Left ventricle myocardium inferior (tissue), 1 donor: Measurements from ENCODE around the gene HTATSF1. TPM values are rescaled to one million over a fixed set of nuclear protein-coding genes. Genes with fewer than 3 reads are reported as not detected.

Experiments used
- DNase-seq: peaks from one replicate; pipeline ENCODE4 v3.0.0-alpha.2; 2020
- H3K27ac ChIP-seq: fragments of 200-600 bp; replicated peaks from 2 replicates; pipeline ENCODE4 v1.8.0; 2021
- H3K27me3 ChIP-seq: fragments of 200-600 bp; 2 replicates; pipeline ENCODE4 v1.8.0; 2021; ENCODE audit warnings: low read depth
- H3K36me3 ChIP-seq: fragments of 200-600 bp; 2 replicates; pipeline ENCODE4 v1.8.0; 2021
- H3K4me1 ChIP-seq: fragments of 200-600 bp; 2 replicates; pipeline ENCODE4 v1.8.0; 2021
- H3K4me3 ChIP-seq: fragments of 200-600 bp; 2 replicates; pipeline ENCODE4 v1.8.0; 2021; ENCODE audit warnings: mild to moderate bottlenecking, moderate library complexity
- H3K9me3 ChIP-seq: fragments of 200-600 bp; replicated peaks from 2 replicates; pipeline ENCODE4 v1.8.0; 2021
- CTCF ChIP-seq: fragments of 200-600 bp; IDR thresholded peaks from 2 replicates; pipeline ENCODE4 v1.8.0; 2021; ENCODE audit warnings: antibody characterized with exemption, mild to moderate bottlenecking, borderline replicate concordance
- intact Hi-C: fragments of 100-400 bp; cut with micrococcal nuclease; formaldehyde crosslinking; loops from one replicate; pipeline ENCODE4 v1.11.0; 2022
- total RNA-seq: library from RNA; stranded (reverse); fragmentation: NEBNext Ultra II Directional; extraction: Animal tissue kit (Norgen Biotek cat#: 25700); gene quantifications from one replicate; pipeline ENCODE4 v1.2.1, GENCODE V29; 2021
- donor health status: DM: no; HTN: yes; CAD: no; lungs with severe emphysema.

Gene HTATSF1
- total RNA-seq, 1 donor from 2014 or later: 63.6 TPM

- Histone ChIP-seq H3K27me3 (peaks cover 5% of the 10 kb centered on the region), H3K4me1 (peaks cover 27% of the 10 kb centered on the region), H3K36me3 (peaks cover 13% of the 10 kb centered on the region), H3K9me3 (no peaks in the 10 kb centered on the region), H3K27ac (peak overlapping the region; percentile 97), H3K4me3 (peak overlapping the region; percentile 77)
- no peak for DNase-seq
- no peak for TF ChIP-seq CTCF
- intact Hi-C loops: no loop called here
Measured at GRCh38 chrX:136496186-136496763, 1.1 kb upstream of the HTATSF1 start.

- Histone ChIP-seq H3K27me3 (peaks cover 4% of the 10 kb centered on the region), H3K27ac (peak overlapping the region; percentile 97), H3K4me3 (peak overlapping the region; percentile 77), H3K9me3 (no peaks in the 10 kb centered on the region), H3K4me1 (peaks cover 27% of the 10 kb centered on the region), H3K36me3 (peaks cover 20% of the 10 kb centered on the region)
- TF ChIP-seq CTCF: no peak
- peak; percentile 83 for DNase-seq
- intact Hi-C loops: no loop called here
Measured at GRCh38 chrX:136496764-136497555, 432 bp upstream of the HTATSF1 start.

GRCh38 chrX:136519069-136519468 lies 21.7 kb downstream of the HTATSF1 start:
- DNase-seq: no peak
- H3K9me3 ChIP-seq: no peaks in the 10 kb centered on the region
- H3K4me1 ChIP-seq: no peaks in the 10 kb centered on the region
- no peaks in the 10 kb centered on the region for H3K36me3 ChIP-seq
- no peak overlapping the region for H3K4me3 ChIP-seq
- no peak for TF ChIP-seq CTCF
- no peaks in the 10 kb centered on the region for H3K27me3 ChIP-seq
- intact Hi-C loops: no loop called here
- H3K27ac ChIP-seq: no peak overlapping the region

GRCh38 chrX:136523770-136524169 lies 26.4 kb downstream of the HTATSF1 start:
- H3K4me1 ChIP-seq: peaks cover 14% of the 10 kb centered on the region
- intact Hi-C loops: no loop called here
- H3K36me3 ChIP-seq: no peaks in the 10 kb centered on the region
- H3K4me3 ChIP-seq: no peak overlapping the region
- TF ChIP-seq CTCF: no peak
- H3K27ac ChIP-seq: no peak overlapping the region
- H3K27me3 ChIP-seq: no peaks in the 10 kb centered on the region
- no peak for DNase-seq
- no peaks in the 10 kb centered on the region for H3K9me3 ChIP-seq

- H3K4me3 ChIP-seq: no peak overlapping the region
- intact Hi-C loops: no loop called here
Measured at GRCh38 chrX:136525738-136526606, 28.6 kb downstream of the HTATSF1 start.

More at GRCh38 chrX:136525738-136526606, 28.6 kb downstream of the HTATSF1 start:
- H3K9me3 ChIP-seq: no peaks in the 10 kb centered on the region
- no peak for TF ChIP-seq CTCF
- no peaks in the 10 kb centered on the region for H3K36me3 ChIP-seq
- peaks cover 14% of the 10 kb centered on the region for H3K4me1 ChIP-seq
- no peaks in the 10 kb centered on the region for H3K27me3 ChIP-seq
- peak; percentile 72 for DNase-seq
- H3K27ac ChIP-seq: peak overlapping the region; percentile 81
